Lower leg skin (tissue), 3 donors: Measurements from ENCODE around the gene CELA3A.

Experiments
- CTCF ChIP-seq, 3 donors: fragments of 450-650 bp; IDR thresholded peaks; one replicate each; pipeline ENCODE4 v1.5.1; 2016; ENCODE audit warnings: antibody characterized with exemption in 3 of 3, mild to moderate bottlenecking in 3 of 3, moderate library complexity in 2 of 3
- POLR2A ChIP-seq, 2 donors: fragments of 450-650 bp; IDR thresholded peaks; one replicate each; pipeline ENCODE4 v1.6.1; 2016 to 2017; ENCODE audit warnings: antibody characterized with exemption in 2 of 2, mild to moderate bottlenecking in 1 of 2, moderate library complexity in 1 of 2

GRCh38 chr1:21952786-21953520, 48.5 kb upstream of the CELA3A start:
- no peak for TF ChIP-seq CTCF (IDR thresholded peaks at IDR 0.05)
- TF ChIP-seq POLR2A (IDR thresholded peaks at IDR 0.05): no peak
